HepG2 (cell line): ENCODE data around the gene TRIM8. TPM values are rescaled to one million over a fixed set of nuclear protein-coding genes. Genes with fewer than 3 reads are reported as not detected.

Source experiments
- ATAC-seq: fragments of 200-7000 bp; cut with Tn5 transposase; 3 replicates; pipeline ENCODE4 v1.9.1; 2020; ENCODE audit warnings: mild to moderate bottlenecking, moderate library complexity
- BruUV-seq: library from RNA; stranded (reverse); fragments of 400-500 nt; replicated peaks from 2 replicates; lab custom pipeline; 2021; lab: Mats Ljungman, UMichigan
- CTCF ChIA-PET: fragments of 300-600 bp; formaldehyde crosslinking; extraction: SDS; loops from one replicate; lab custom pipeline; 2021; ENCODE audit warnings: low total read pairs, inconsistent platforms, low intra/inter-chr PET ratio; lab: Yijun Ruan, JAX
- POLR2A ChIA-PET: fragments of 350-600 bp; sonication (Branson Sonifier 250); formaldehyde crosslinking; loops from one replicate; lab custom pipeline; 2020; ENCODE audit warnings: antibody characterized with exemption, inconsistent platforms; lab: Yijun Ruan, JAX
- DNase-seq: peaks from one replicate; pipeline ENCODE4 v3.0.0-alpha.2; 2015; ENCODE audit warnings: low spot score
- FAIRE-seq: peaks from 3 replicates; lab custom pipeline; 2011; peaks lifted over from hg19 to GRCh38; lab: Jason Lieb, UNC
- H2AFZ ChIP-seq: one replicate; pipeline ENCODE4 v1.6.1; 2011; ENCODE audit warnings: low read length, inconsistent platforms
- H3K27ac ChIP-seq: fragments of 300-600 bp; 3 replicates; pipeline ENCODE4 v1.8.0; 2011; ENCODE audit warnings: mixed run types, mild to moderate bottlenecking, mixed read lengths, low read length, inconsistent platforms; ENCODE audit not compliant: insufficient read depth; ENCODE audit errors: extremely low read length
- H3K27me3 ChIP-seq, 2 experiments: fragments of 200-600 bp in 1 of 2; 2 replicates in 1 of 2; 3 replicates in 1 of 2; pipeline versions ENCODE4 v1.6.0 to v1.8.0; 2011; ENCODE audit warnings: low read length in 2 of 2, mild to moderate bottlenecking in 2 of 2, moderate library complexity in 2 of 2, inconsistent platforms in 1 of 2; ENCODE audit not compliant: insufficient read depth in 2 of 2, control insufficient read depth in 1 of 2
- H3K36me3 ChIP-seq, 2 experiments: fragments of 200-600 bp in 1 of 2; replicated peaks in 1 of 2; 2 replicates in 1 of 2; 3 replicates in 1 of 2; pipeline versions ENCODE4 v1.5.1 to v1.8.0; 2011; ENCODE audit warnings: low read length in 2 of 2, inconsistent platforms in 1 of 2; ENCODE audit not compliant: insufficient read depth in 2 of 2, control insufficient read depth in 1 of 2
- H3K4me1 ChIP-seq: 2 replicates; pipeline ENCODE4 v1.5.1; 2012; ENCODE audit warnings: low read length, inconsistent platforms; ENCODE audit not compliant: insufficient read depth
- H3K4me2 ChIP-seq: 2 replicates; pipeline ENCODE4 v1.6.0; 2011; ENCODE audit warnings: low read depth, low read length, inconsistent platforms
- H3K4me3 ChIP-seq, 3 experiments: fragments of 200-600 bp in 1 of 3; sonication (generic), shearing (Covaris generic) in 1 of 3; replicated peaks in 1 of 3; 2 replicates each; pipeline ENCODE4 v1.5.1; 2011 to 2016; ENCODE audit warnings: low read length in 3 of 3, inconsistent platforms in 2 of 3, low read depth in 2 of 3, mild to moderate bottlenecking in 2 of 3, control low read depth in 1 of 3, mixed read lengths in 1 of 3; ENCODE audit not compliant: insufficient read depth in 1 of 3
- H3K79me2 ChIP-seq: one replicate; pipeline ENCODE4 v1.6.1; 2011; ENCODE audit warnings: low read length, inconsistent platforms; ENCODE audit not compliant: insufficient read depth
- H3K9ac ChIP-seq: 2 replicates; pipeline ENCODE4 v1.6.0; 2011; ENCODE audit warnings: mild to moderate bottlenecking, low read depth, low read length, inconsistent platforms; ENCODE audit not compliant: insufficient read depth
- H3K9me3 ChIP-seq: 2 replicates; pipeline ENCODE4 v1.5.1; 2012; ENCODE audit warnings: mild to moderate bottlenecking, low read length
- H4K20me1 ChIP-seq: 2 replicates; pipeline ENCODE4 v1.6.0; 2011; ENCODE audit warnings: inconsistent platforms, mild to moderate bottlenecking, low read length, moderate library complexity; ENCODE audit not compliant: insufficient read depth
- AGO2 ChIP-seq: fragments of 200-400 bp; formaldehyde crosslinking; optimal IDR thresholded peaks from 2 replicates; pipeline ENCODE3; 2017; ENCODE audit warnings: mild to moderate bottlenecking, low read depth, low read length, moderate library complexity
- ARID4A ChIP-seq: sonication (generic); formaldehyde crosslinking; IDR thresholded peaks from 2 replicates; pipeline ENCODE4 v1.5.0; 2020; ENCODE audit warnings: mild to moderate bottlenecking, missing genetic modification reagents, borderline replicate concordance
- HINFP ChIP-seq: sonication (generic); formaldehyde crosslinking; IDR thresholded peaks from 2 replicates; pipeline ENCODE4 v1.4.0; 2020; ENCODE audit warnings: low read depth, mild to moderate bottlenecking, missing genetic modification reagents
- NR2F2 ChIP-seq: IDR thresholded peaks from 2 replicates; pipeline ENCODE4 v1.6.1; 2012; ENCODE audit warnings: low read depth, inconsistent platforms, borderline replicate concordance
- PCBP1 ChIP-seq: fragments of 200-400 bp; formaldehyde crosslinking; IDR thresholded peaks from 2 replicates; pipeline ENCODE4 v1.6.1; 2017; ENCODE audit warnings: mild to moderate bottlenecking, low read depth, low read length, borderline replicate concordance
- POLR2G ChIP-seq: fragments of 200-400 bp; formaldehyde crosslinking; IDR thresholded peaks from 2 replicates; pipeline ENCODE4 v1.6.1; 2018; ENCODE audit warnings: mild to moderate bottlenecking, low read depth, low read length, moderate library complexity
- RBFOX2 ChIP-seq: fragments of 200-400 bp; formaldehyde crosslinking; IDR thresholded peaks from 2 replicates; pipeline ENCODE4 v1.6.1; 2017; ENCODE audit warnings: low read depth, mild to moderate bottlenecking, low read length
- TBP ChIP-seq: sonication (generic); formaldehyde crosslinking; IDR thresholded peaks from 2 replicates; pipeline ENCODE4 v1.5.0; 2020; ENCODE audit warnings: missing genetic modification reagents
- TCF7 ChIP-seq: sonication (generic); IDR thresholded peaks from 2 replicates; pipeline ENCODE4 v1.6.1; 2016; ENCODE audit warnings: antibody characterized with exemption, low read depth
- ZBTB34 ChIP-seq: sonication (generic); formaldehyde crosslinking; IDR thresholded peaks from 2 replicates; pipeline ENCODE4 v1.8.0; 2022; ENCODE audit warnings: mild to moderate bottlenecking, missing genetic modification reagents
- ZFX ChIP-seq: sonication (generic); formaldehyde crosslinking; IDR thresholded peaks from 2 replicates; pipeline ENCODE4 v1.4.0; 2020; ENCODE audit warnings: mild to moderate bottlenecking, low read depth, missing genetic modification reagents, moderate library complexity
- ZNF281 ChIP-seq: sonication (generic); formaldehyde crosslinking; IDR thresholded peaks from 2 replicates; pipeline ENCODE4 v1.4.0; 2020; ENCODE audit warnings: missing genetic modification reagents, borderline replicate concordance
- WGBS: methylation state at CpG from one replicate; pipeline ENCODE4 v1.1.6; 2017; ENCODE audit warnings: low lambda C conversion rate; 5-methylcytosine and 5-hydroxymethylcytosine counted together
- in situ Hi-C: cut with HindIII; loops from 2 replicates; pipeline ENCODE4 v1.10.0; 2017; ENCODE audit warnings: low pct_unique_long_range_greater_than_20kb; ENCODE audit not compliant: extremely low pct_ligation_motif_present
- intact Hi-C: fragments of 100-400 bp; cut with micrococcal nuclease; formaldehyde crosslinking; loops from one replicate; pipeline ENCODE4 v1.10.0; 2022; ENCODE audit not compliant: unreplicated experiment
- polyA plus RNA-seq, 8 experiments: library from polyadenylated mRNA; depleted of rRNA in 3 of 8; stranded (reverse) in 7 of 8; unstranded in 1 of 8; fragments of >200 nt; fragmentation: Illumina TruSeq in 4 of 8; extraction: Trizol in 4 of 8; gene quantifications; 2 replicates each; pipeline versions ENCODE4 v1.2.1 to v1.2.3, GENCODE V29; 2011 to 2016; ENCODE audit warnings: low read depth in 4 of 8, missing spikeins in 1 of 8, mixed read lengths in 1 of 8; ENCODE audit not compliant: insufficient read depth in 1 of 8
- total RNA-seq, 5 experiments: library from RNA; depleted of rRNA; stranded (reverse); fragments of >200 nt; fragmentation: Illumina TruSeq; extraction: Trizol; gene quantifications; 2 replicates each; pipeline ENCODE4 v1.2.3, GENCODE V29; 2016; ENCODE audit warnings: low read depth in 1 of 5

TRIM8 gene
- total and polyA plus RNA-seq, 2 of the 13 experiments (the other 11 are each of a cell fraction or from before 2014, with no cell fraction given), result 38.9 to 66.5 TPM

- WGBS, result 97% methylated on average over 8 of the region's 11 CpGs
- ChIA-PET POLR2A (interaction anchor here (0.6 to 1.5 kb wide), 6 partner anchors 9 to 19 kb away, joined by 3 to 8 read pairs (median 3); no protein-coding TSS in a partner anchor), CTCF (no interaction called here)
- ATAC-seq (no peak), DNase-seq (no peak), FAIRE-seq (no peak)
- intact Hi-C loops, result no loop called here
- no peak overlapping the region for H3K27ac ChIP-seq
- no TSS peak for BruUV-seq
- H3K4me2 ChIP-seq, result no peak overlapping the region
- in situ Hi-C loops, result no loop called here
- no peak overlapping the region for H3K9ac ChIP-seq
- peaks cover 44% of the 10 kb centered on the region for H3K4me1 ChIP-seq
- H3K79me2 ChIP-seq, result peaks cover 72% of the 10 kb centered on the region
- peaks cover 47 to 72% of the 10 kb centered on the region in 2 experiments for H3K36me3 ChIP-seq
- H4K20me1 ChIP-seq, result peaks cover 90% of the 10 kb centered on the region
- no peak overlapping the region for H3K4me3 ChIP-seq
- no peaks in the 10 kb centered on the region for H3K27me3 ChIP-seq
- no peaks in the 10 kb centered on the region for H3K9me3 ChIP-seq
- no peak overlapping the region for H2AFZ ChIP-seq
- TF ChIP-seq NR2F2 (no peak), HINFP (CRISPR knock-in tag) (no peak), RBFOX2 (0 out of 2 replicates have a peak, but pooled peaks have one; percentile 4), AGO2 (peak; percentile 3), ZNF281 (CRISPR knock-in tag) (peak; percentile 13; the same call in 1 of the 2 replicates), TCF7 (no peak), ZBTB34 (CRISPR knock-in tag) (no peak), TBP (no peak), ZFX (0 out of 2 replicates have a peak, but pooled peaks have one; percentile 16), ARID4A (CRISPR knock-in tag) (0 out of 2 replicates have a peak, but pooled peaks have one; percentile 5), POLR2G (no peak), PCBP1 (0 out of 2 replicates have a peak, but pooled peaks have one; percentile 29)
Observed at GRCh38 chr10:102650655-102651454, 6.6 kb downstream of the TRIM8 start.
